Body of pancreas (tissue), 4 donors: ENCODE measurements around the gene ERBB2.

Experiments used
- CTCF ChIP-seq, 7 experiments: fragments of 450-650 bp in 4 of 7; fragments of 200-600 bp in 3 of 7; sonication (generic) in 3 of 7; IDR thresholded peaks; one replicate each; pipeline ENCODE4 v1.5.1; 2016 to 2019; ENCODE audit warnings: antibody characterized with exemption in 7 of 7
- POLR2A ChIP-seq, 3 donors: fragments of 450-650 bp; IDR thresholded peaks; one replicate each; pipeline ENCODE4 v1.6.1; 2016; ENCODE audit warnings: antibody characterized with exemption in 3 of 3, mild to moderate bottlenecking in 2 of 3

- TF ChIP-seq CTCF (IDR thresholded peaks at IDR 0.05) (no peak), POLR2A (IDR thresholded peaks at IDR 0.05) (no peak)
These were observed 32.5 kb upstream of the ERBB2 start for GRCh38 chr17:39667262-39667944.
